HepG2 (cell line): ENCODE results near the gene HK2. TPM values are rescaled to one million over a fixed set of nuclear protein-coding genes. Genes with fewer than 3 reads are reported as not detected.

Source experiments
- ATF1 ChIP-seq: IDR thresholded peaks from 2 replicates; pipeline ENCODE4 v1.6.1; 2016; ENCODE audit warnings: mild to moderate bottlenecking, control low read depth
- CERS6 ChIP-seq: sonication (generic); formaldehyde crosslinking; IDR thresholded peaks from 2 replicates; pipeline ENCODE4 v1.5.0; 2020; ENCODE audit warnings: missing genetic modification reagents
- DNMT3B ChIP-seq: conservative IDR thresholded peaks from 2 replicates; pipeline ENCODE4 v1.6.1; 2016; ENCODE audit warnings: missing biosample characterization, control low read depth
- GMEB2 ChIP-seq: IDR thresholded peaks from 2 replicates; pipeline ENCODE4 v1.6.1; 2016; ENCODE audit warnings: missing biosample characterization, missing genetic modification reagents, low read depth
- KAT8 ChIP-seq: IDR thresholded peaks from 2 replicates; pipeline ENCODE4 v1.6.1; 2016; ENCODE audit warnings: missing genetic modification reagents, missing compliant biosample characterization
- MYPOP ChIP-seq: sonication (generic); formaldehyde crosslinking; IDR thresholded peaks from 2 replicates; pipeline ENCODE4 v1.8.1; 2023; ENCODE audit warnings: mild to moderate bottlenecking, moderate library complexity, missing genetic modification reagents
- NAIF1 ChIP-seq: sonication (generic); formaldehyde crosslinking; IDR thresholded peaks from 2 replicates; pipeline ENCODE4 v1.5.0; 2020; ENCODE audit warnings: mild to moderate bottlenecking, missing genetic modification reagents, borderline replicate concordance
- PBX3 ChIP-seq: sonication (generic); formaldehyde crosslinking; IDR thresholded peaks from 2 replicates; pipeline ENCODE4 v1.8.1; 2023; ENCODE audit warnings: missing genetic modification reagents, inconsistent platforms, borderline replicate concordance
- PITX1 ChIP-seq: sonication (generic); formaldehyde crosslinking; IDR thresholded peaks from 2 replicates; pipeline ENCODE4 v1.5.1; 2020; ENCODE audit warnings: mild to moderate bottlenecking, missing genetic modification reagents
- PPARG ChIP-seq: conservative IDR thresholded peaks from 2 replicates; pipeline ENCODE4 v1.6.1; 2016; ENCODE audit warnings: missing biosample characterization, missing genetic modification reagents
- RARA ChIP-seq: IDR thresholded peaks from 2 replicates; pipeline ENCODE4 v1.6.1; 2016; ENCODE audit warnings: missing genetic modification reagents, missing compliant biosample characterization
- SSRP1 ChIP-seq: IDR thresholded peaks from 2 replicates; pipeline ENCODE4 v1.6.1; 2016; ENCODE audit warnings: control low read depth
- TBX2 ChIP-seq: sonication (generic); formaldehyde crosslinking; IDR thresholded peaks from 2 replicates; pipeline ENCODE4 v1.5.0; 2020; ENCODE audit warnings: missing genetic modification reagents, mild to moderate bottlenecking, borderline replicate concordance
- ZBTB44 ChIP-seq: sonication (generic); formaldehyde crosslinking; IDR thresholded peaks from 2 replicates; pipeline ENCODE4 v1.4.0; 2020; ENCODE audit warnings: missing genetic modification reagents
- ZFP36L2 ChIP-seq: sonication (generic); formaldehyde crosslinking; IDR thresholded peaks from 2 replicates; pipeline ENCODE4 v1.4.0; 2020; ENCODE audit warnings: missing genetic modification reagents
- ZNF383 ChIP-seq: sonication (generic); formaldehyde crosslinking; IDR thresholded peaks from 2 replicates; pipeline ENCODE4 v1.4.0; 2020; ENCODE audit warnings: missing genetic modification reagents, mild to moderate bottlenecking, borderline replicate concordance
- ZNF431 ChIP-seq: sonication (generic); formaldehyde crosslinking; IDR thresholded peaks from 2 replicates; pipeline ENCODE4 v1.9.0; 2022; ENCODE audit warnings: missing genetic modification reagents, low read depth, mild to moderate bottlenecking, borderline replicate concordance
- ZNF713 ChIP-seq: sonication (generic); formaldehyde crosslinking; IDR thresholded peaks from 2 replicates; pipeline ENCODE4 v1.4.0; 2020; ENCODE audit warnings: mild to moderate bottlenecking, missing genetic modification reagents
- polyA plus RNA-seq, 8 experiments: library from polyadenylated mRNA; depleted of rRNA in 3 of 8; stranded (reverse) in 7 of 8; unstranded in 1 of 8; fragments of >200 nt; fragmentation: Illumina TruSeq in 4 of 8; extraction: Trizol in 4 of 8; gene quantifications; 2 replicates each; pipeline versions ENCODE4 v1.2.1 to v1.2.3, GENCODE V29; 2011 to 2016; ENCODE audit warnings: low read depth in 4 of 8, missing spikeins in 1 of 8, mixed read lengths in 1 of 8; ENCODE audit not compliant: insufficient read depth in 1 of 8
- total RNA-seq, 5 experiments: library from RNA; depleted of rRNA; stranded (reverse); fragments of >200 nt; fragmentation: Illumina TruSeq; extraction: Trizol; gene quantifications; 2 replicates each; pipeline ENCODE4 v1.2.3, GENCODE V29; 2016; ENCODE audit warnings: low read depth in 1 of 5
- TF ChIP-seq, protein P1 (sequence below): sonication (generic); formaldehyde crosslinking; IDR thresholded peaks from 2 replicates; pipeline ENCODE4 v1.5.1; 2020; ENCODE audit warnings: missing genetic modification reagents, mild to moderate bottlenecking, borderline replicate concordance

Gene HK2
- total and polyA plus RNA-seq, 2 of the 13 experiments (the other 11 are each of a cell fraction or from before 2014, with no cell fraction given): 13.2 to 101 TPM

DNA sequence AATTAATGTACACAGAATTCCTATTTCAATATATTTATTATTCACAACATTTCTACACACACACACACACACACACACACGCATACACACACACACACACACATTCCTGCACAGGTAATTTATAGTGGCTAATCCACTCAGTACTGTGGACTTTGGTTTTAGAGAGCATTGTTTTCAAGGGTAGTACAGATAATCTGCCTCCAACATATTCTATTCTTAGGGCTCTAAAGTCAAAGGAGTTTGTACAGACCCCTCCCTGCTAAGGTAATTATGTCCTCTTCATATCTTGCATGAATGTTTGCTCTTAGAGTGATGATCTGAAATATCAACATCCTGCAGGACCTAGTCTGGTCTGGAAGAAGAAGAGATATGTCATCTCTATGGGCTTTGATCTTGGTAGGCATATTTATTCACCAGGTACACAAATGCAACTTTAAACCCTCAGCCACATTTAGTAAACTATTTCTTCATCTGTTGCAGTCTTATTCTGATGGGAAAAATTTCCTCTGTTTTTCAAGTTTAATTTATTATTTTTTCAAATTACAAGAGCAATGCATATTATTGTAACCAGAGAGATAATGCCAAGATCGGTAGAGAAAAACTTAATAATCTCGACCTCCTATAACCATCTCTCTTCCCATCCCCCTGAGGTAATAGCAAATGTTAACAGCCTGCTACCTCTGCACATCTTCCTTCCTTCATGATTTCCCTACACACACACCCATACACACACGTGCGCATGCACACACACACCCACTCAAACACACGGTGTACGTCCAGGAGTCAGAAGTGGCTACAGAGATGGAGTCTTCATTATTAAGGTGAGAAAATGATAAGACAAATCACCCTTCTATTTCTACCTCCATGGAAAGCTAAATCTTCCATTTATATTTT lies 106.2 kb downstream of the HK2 start (continued):
- no peak for TF ChIP-seq PBX3 (CRISPR knock-in tag)
- TF ChIP-seq SSRP1 (CRISPR knock-in tag): no peak; the same call in 1 of the 2 replicates
- TF ChIP-seq ZFP36L2 (CRISPR knock-in tag): no peak
- TF ChIP-seq KAT8 (CRISPR knock-in tag): peak; percentile 71
- no peak for TF ChIP-seq ZBTB44 (CRISPR knock-in tag)
- peak; percentile 54; the same call in 1 of the 2 replicates for TF ChIP-seq ATF1
- TF ChIP-seq DNMT3B (CRISPR knock-in tag): no peak; the same call in 1 of the 2 replicates
- TF ChIP-seq PITX1 (CRISPR knock-in tag): peak; percentile 97
- TF ChIP-seq ZNF713 (CRISPR knock-in tag): no peak
- peak; percentile 44; the same call in 1 of the 2 replicates for TF ChIP-seq ZNF383 (CRISPR knock-in tag)
- peak; percentile 91; the same call in 1 of the 2 replicates for TF ChIP-seq TBX2 (CRISPR knock-in tag)
- peak; percentile 64; the same call in 1 of the 2 replicates for TF ChIP-seq MYPOP (CRISPR knock-in tag)
- TF ChIP-seq RARA: peak; percentile 94
- TF ChIP-seq NAIF1: peak; percentile 88
- TF ChIP-seq PPARG (CRISPR knock-in tag): peak; percentile 82
- TF ChIP-seq, protein P1, sequence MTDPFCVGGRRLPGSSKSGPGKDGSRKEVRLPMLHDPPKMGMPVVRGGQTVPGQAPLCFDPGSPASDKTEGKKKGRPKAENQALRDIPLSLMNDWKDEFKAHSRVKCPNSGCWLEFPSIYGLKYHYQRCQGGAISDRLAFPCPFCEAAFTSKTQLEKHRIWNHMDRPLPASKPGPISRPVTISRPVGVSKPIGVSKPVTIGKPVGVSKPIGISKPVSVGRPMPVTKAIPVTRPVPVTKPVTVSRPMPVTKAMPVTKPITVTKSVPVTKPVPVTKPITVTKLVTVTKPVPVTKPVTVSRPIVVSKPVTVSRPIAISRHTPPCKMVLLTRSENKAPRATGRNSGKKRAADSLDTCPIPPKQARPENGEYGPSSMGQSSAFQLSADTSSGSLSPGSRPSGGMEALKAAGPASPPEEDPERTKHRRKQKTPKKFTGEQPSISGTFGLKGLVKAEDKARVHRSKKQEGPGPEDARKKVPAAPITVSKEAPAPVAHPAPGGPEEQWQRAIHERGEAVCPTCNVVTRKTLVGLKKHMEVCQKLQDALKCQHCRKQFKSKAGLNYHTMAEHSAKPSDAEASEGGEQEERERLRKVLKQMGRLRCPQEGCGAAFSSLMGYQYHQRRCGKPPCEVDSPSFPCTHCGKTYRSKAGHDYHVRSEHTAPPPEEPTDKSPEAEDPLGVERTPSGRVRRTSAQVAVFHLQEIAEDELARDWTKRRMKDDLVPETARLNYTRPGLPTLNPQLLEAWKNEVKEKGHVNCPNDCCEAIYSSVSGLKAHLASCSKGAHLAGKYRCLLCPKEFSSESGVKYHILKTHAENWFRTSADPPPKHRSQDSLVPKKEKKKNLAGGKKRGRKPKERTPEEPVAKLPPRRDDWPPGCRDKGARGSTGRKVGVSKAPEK (CRISPR knock-in tag): peak; percentile 50; the same call in 1 of the 2 replicates
- TF ChIP-seq CERS6 (CRISPR knock-in tag): no peak
- no peak for TF ChIP-seq GMEB2 (CRISPR knock-in tag)
- TF ChIP-seq ZNF431 (CRISPR knock-in tag): no peak; the same call in 1 of the 2 replicates
